ENCODE measurements around the gene SLC38A7.
"Not testable (repeated sequence)": the region's sequence is repeated elsewhere in the genome, so short reads cannot be mapped to it uniquely, and the experiment has no call there.

SLC38A7 gene

GRCh38 chr16:58678269-58678668 lies 6.3 kb downstream of the SLC38A7 start:
- no peak for DNase-seq

GRCh38 chr16:58670946-58671583 lies 13.5 kb downstream of the SLC38A7 start:
- DNase-seq: no peak

GRCh38 chr16:58670177-58670576 lies 14.4 kb downstream of the SLC38A7 start:
- no peak for DNase-seq

- DNase-seq: no peak
Measured at GRCh38 chr16:58665200-58665599, 19.4 kb downstream of the SLC38A7 start.

GRCh38 chr16:58661199-58661830 lies 23.3 kb downstream of the SLC38A7 start:
- peak in 1 of 2 donors; percentile 84 for DNase-seq

GRCh38 chr16:58659911-58660310 lies 24.7 kb downstream of the SLC38A7 start:
- DNase-seq: not testable (repeated sequence)

- DNase-seq: no peak
Measured at GRCh38 chr16:58658796-58659211, 25.8 kb downstream of the SLC38A7 start.

GRCh38 chr16:58656899-58657298 lies 27.7 kb downstream of the SLC38A7 start:
- DNase-seq: no peak

- no peak for DNase-seq
Measured at GRCh38 chr16:58655215-58655596, 29.4 kb downstream of the SLC38A7 start.

- no peak for DNase-seq
Measured at GRCh38 chr16:58654560-58655214, 29.9 kb downstream of the SLC38A7 start.

GRCh38 chr16:58652741-58653140 lies 31.8 kb downstream of the SLC38A7 start:
- DNase-seq: no peak

GRCh38 chr16:58651965-58652348 lies 32.6 kb downstream of the SLC38A7 start:
- DNase-seq: no peak

- no peak for DNase-seq
Measured at GRCh38 chr16:58649707-58650106, 34.9 kb downstream of the SLC38A7 start.

GRCh38 chr16:58647107-58647506 lies 37.5 kb downstream of the SLC38A7 start:
- no peak for DNase-seq

- DNase-seq: no peak
Measured at GRCh38 chr16:58644765-58645487, 39.6 kb downstream of the SLC38A7 start.

- no peak for DNase-seq
Measured at GRCh38 chr16:58644108-58644507, 40.5 kb downstream of the SLC38A7 start.

GRCh38 chr16:58640949-58641348 lies 43.6 kb downstream of the SLC38A7 start:
- no peak for DNase-seq

- DNase-seq: no peak
Measured at GRCh38 chr16:58639836-58640235, 44.7 kb downstream of the SLC38A7 start.

GRCh38 chr16:58639230-58639629 lies 45.3 kb downstream of the SLC38A7 start:
- DNase-seq: no peak

GRCh38 chr16:58638148-58639036 lies 46.2 kb downstream of the SLC38A7 start:
- DNase-seq: no peak

- not testable (repeated sequence) for DNase-seq
Measured at GRCh38 chr16:58637021-58637420, 47.5 kb downstream of the SLC38A7 start.

GRCh38 chr16:58636466-58636865 lies 48.1 kb downstream of the SLC38A7 start:
- no peak for DNase-seq

All from hippocampal formation (tissue), 2 donors.